Mucosa of stomach (tissue), 1 donor: ENCODE measurements around the gene MEIS1.
"Not testable (repeated sequence)": the region's sequence is repeated elsewhere in the genome, so short reads cannot be mapped to it uniquely, and the experiment has no call there.

Source experiments
- H3K27me3 ChIP-seq: one replicate; pipeline ENCODE4 v1.7.0; 2013; ENCODE audit warnings: mild to moderate bottlenecking, low read length; ENCODE audit not compliant: control insufficient read depth, insufficient read depth
- H3K36me3 ChIP-seq: one replicate; pipeline ENCODE4 v1.7.0; 2013; ENCODE audit warnings: low read length; ENCODE audit not compliant: control insufficient read depth, insufficient read depth
- H3K4me1 ChIP-seq: one replicate; pipeline ENCODE4 v1.7.0; 2013; ENCODE audit warnings: mild to moderate bottlenecking, low read length; ENCODE audit not compliant: control insufficient read depth, insufficient read depth
- H3K4me3 ChIP-seq: one replicate; pipeline ENCODE4 v1.7.0; 2013; ENCODE audit warnings: low read length
- H3K9ac ChIP-seq: one replicate; pipeline ENCODE4 v1.7.0; 2013; ENCODE audit warnings: mild to moderate bottlenecking, low read length, moderate library complexity
- H3K9me3 ChIP-seq: one replicate; pipeline ENCODE4 v1.7.0; 2013; ENCODE audit warnings: mild to moderate bottlenecking, low read length, moderate library complexity; ENCODE audit not compliant: control insufficient read depth
- donor health status: Pancreatic carcinoma.

The MEIS1 gene

DNA sequence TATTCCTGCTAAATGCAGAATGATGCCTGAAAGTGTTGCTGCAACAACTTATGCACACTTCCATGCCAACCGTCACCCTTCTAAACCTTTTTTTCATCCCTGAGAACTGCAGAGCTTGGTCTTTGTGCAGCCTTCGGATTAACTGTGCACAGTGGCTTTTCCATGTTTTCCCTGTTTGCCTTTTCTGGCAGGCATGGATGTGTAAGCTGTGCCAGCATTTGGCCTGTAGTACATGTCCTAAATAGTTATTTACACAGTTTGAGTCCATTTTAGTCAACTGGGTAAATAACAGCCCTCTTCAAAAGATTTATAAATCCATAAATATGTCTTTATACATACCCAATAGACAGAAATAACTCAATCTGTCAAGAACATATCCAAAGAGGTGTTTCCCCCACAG, 31.5 kb downstream of the MEIS1 start:
- H3K4me1 ChIP-seq: peaks cover 69% of the 10 kb centered on the region
- H3K36me3 ChIP-seq: no peaks in the 10 kb centered on the region
- H3K9ac ChIP-seq: no peak overlapping the region

DNA sequence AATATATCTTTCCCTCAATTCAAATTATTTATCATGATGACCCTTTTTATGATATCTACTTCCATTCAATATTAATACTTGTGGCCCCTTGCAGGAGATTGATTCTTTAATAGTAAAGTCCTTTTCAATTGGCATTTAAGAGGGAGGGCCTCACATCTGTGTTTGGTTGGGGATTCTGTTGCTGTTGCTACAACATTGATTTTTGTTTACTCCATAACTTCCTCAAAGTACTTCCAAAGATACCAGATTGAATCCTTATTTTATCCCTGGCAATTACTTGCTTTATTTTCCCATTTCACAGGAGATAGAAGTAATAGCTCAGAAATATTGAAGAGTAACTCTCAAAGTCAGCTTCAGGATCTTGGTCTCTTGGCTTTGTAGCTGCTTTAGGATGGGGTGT, 32.8 kb downstream of the MEIS1 start:
- Histone ChIP-seq H3K4me3 (no peak overlapping the region), H3K4me1 (peaks cover 67% of the 10 kb centered on the region), H3K36me3 (peaks cover 5% of the 10 kb centered on the region), H3K9me3 (no peaks in the 10 kb centered on the region), H3K9ac (no peak overlapping the region), H3K27me3 (no peaks in the 10 kb centered on the region)

More for the DNA sequence above, 31.5 kb downstream of the MEIS1 start:
- H3K4me3 ChIP-seq: no peak overlapping the region
- no peaks in the 10 kb centered on the region for H3K9me3 ChIP-seq
- no peaks in the 10 kb centered on the region for H3K27me3 ChIP-seq

- H3K9ac ChIP-seq: no peak overlapping the region
These were observed 34.4 kb downstream of the MEIS1 start for GRCh38 chr2:66469214-66469902.

GRCh38 chr2:66470199-66470598, 35.3 kb downstream of the MEIS1 start:
- Histone ChIP-seq H3K9ac (no peak overlapping the region), H3K27me3 (no peaks in the 10 kb centered on the region), H3K36me3 (peaks cover 5% of the 10 kb centered on the region), H3K4me3 (no peak overlapping the region), H3K4me1 (peaks cover 52% of the 10 kb centered on the region), H3K9me3 (no peaks in the 10 kb centered on the region)

More at GRCh38 chr2:66469214-66469902, 34.4 kb downstream of the MEIS1 start:
- H3K4me3 ChIP-seq: no peak overlapping the region
- no peaks in the 10 kb centered on the region for H3K27me3 ChIP-seq
- peaks cover 55% of the 10 kb centered on the region for H3K4me1 ChIP-seq
- peaks cover 5% of the 10 kb centered on the region for H3K36me3 ChIP-seq
- no peaks in the 10 kb centered on the region for H3K9me3 ChIP-seq

DNA sequence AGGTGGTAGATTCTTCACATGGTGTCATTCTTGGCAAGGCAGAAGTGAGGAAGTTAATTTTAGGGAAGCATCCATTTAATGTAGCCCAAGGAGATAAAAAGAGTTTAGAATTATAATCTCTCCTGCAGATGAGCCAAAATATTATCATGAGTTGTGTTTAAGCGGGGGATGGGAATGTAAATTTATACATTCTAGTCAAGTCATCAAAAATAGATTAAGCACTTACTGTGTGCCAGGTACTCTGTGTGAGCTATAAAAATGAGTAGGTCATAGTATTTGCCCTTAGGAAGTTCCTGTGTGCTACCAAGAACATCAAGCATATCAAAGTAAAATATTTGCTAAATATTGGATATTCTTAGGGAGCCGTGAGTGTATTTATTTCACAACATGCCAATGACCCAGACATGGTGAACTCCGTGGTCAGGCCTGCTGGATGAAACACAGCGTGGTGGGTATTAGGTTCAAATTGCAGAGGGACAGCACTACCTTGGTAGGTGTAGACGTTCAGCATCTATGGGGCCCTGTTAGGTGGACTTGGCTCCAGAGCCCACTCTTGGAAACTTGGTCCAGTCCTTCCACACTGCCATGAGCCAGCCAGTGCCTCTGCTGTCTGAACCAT, 37.4 kb downstream of the MEIS1 start:
- Histone ChIP-seq H3K4me3 (no peak overlapping the region), H3K27me3 (no peaks in the 10 kb centered on the region), H3K9me3 (no peaks in the 10 kb centered on the region), H3K36me3 (peaks cover 5% of the 10 kb centered on the region), H3K9ac (no peak overlapping the region), H3K4me1 (peaks cover 38% of the 10 kb centered on the region)

DNA sequence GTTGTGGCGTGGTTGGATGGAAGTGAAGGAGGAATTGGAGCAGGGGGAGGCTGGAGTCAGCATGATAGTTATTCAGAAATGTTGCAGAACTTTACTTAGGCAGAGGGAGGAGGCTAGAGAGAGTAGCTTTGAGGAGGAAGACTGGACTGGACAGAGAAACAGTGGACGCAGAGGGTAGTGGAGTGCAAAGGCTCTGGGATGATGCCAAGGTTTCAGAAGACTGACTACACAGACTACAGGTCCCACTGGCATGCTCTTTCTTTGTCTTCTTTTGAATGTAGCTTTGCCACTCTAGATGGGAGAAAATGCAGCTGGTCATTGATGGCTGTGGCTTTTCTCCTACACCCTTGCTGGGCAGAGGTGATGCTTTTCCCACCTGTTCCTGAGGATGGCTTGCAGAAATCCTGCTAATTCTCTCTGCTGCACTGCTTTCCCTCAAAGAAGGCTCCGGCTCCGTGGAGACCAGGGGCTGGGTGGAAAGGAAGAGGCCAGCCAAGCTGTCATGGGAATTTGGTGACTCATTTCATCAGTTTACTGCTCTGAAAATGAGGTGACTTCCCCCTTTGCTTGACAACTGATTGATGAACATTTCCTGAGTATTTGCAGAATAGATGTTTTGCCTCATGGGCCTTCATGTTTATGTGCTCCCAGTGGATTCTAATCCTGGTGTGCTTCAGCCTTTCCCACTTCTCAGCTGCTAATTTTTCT, 42.4 kb downstream of the MEIS1 start:
- H3K36me3 ChIP-seq: peaks cover 4% of the 10 kb centered on the region
- peaks cover 51% of the 10 kb centered on the region for H3K4me1 ChIP-seq
- H3K27me3 ChIP-seq: no peaks in the 10 kb centered on the region
- H3K9ac ChIP-seq: no peak overlapping the region
- no peaks in the 10 kb centered on the region for H3K9me3 ChIP-seq
- H3K4me3 ChIP-seq: no peak overlapping the region

- no peak overlapping the region for H3K4me3 ChIP-seq
- H3K36me3 ChIP-seq: no peaks in the 10 kb centered on the region
- H3K9me3 ChIP-seq: no peaks in the 10 kb centered on the region
- peaks cover 46% of the 10 kb centered on the region for H3K4me1 ChIP-seq
- no peak overlapping the region for H3K9ac ChIP-seq
- H3K27me3 ChIP-seq: no peaks in the 10 kb centered on the region
These were observed 43.4 kb downstream of the MEIS1 start for GRCh38 chr2:66478299-66478698.

- H3K4me1 ChIP-seq: peaks cover 46% of the 10 kb centered on the region
- H3K4me3 ChIP-seq: no peak overlapping the region
- H3K27me3 ChIP-seq: no peaks in the 10 kb centered on the region
- H3K9ac ChIP-seq: no peak overlapping the region
- no peaks in the 10 kb centered on the region for H3K9me3 ChIP-seq
- no peaks in the 10 kb centered on the region for H3K36me3 ChIP-seq
These were observed 43.9 kb downstream of the MEIS1 start for GRCh38 chr2:66478731-66479316.

- Histone ChIP-seq H3K9ac (no peak overlapping the region), H3K36me3 (no peaks in the 10 kb centered on the region), H3K4me1 (peaks cover 46% of the 10 kb centered on the region), H3K27me3 (no peaks in the 10 kb centered on the region), H3K4me3 (no peak overlapping the region), H3K9me3 (no peaks in the 10 kb centered on the region)
These were observed 46.2 kb downstream of the MEIS1 start for GRCh38 chr2:66481100-66481549.

GRCh38 chr2:66485252-66485651, 50.3 kb downstream of the MEIS1 start:
- H3K9ac ChIP-seq, H3K27me3 ChIP-seq, H3K9me3 ChIP-seq, H3K4me3 ChIP-seq, H3K36me3 ChIP-seq: not testable (repeated sequence)
- peaks cover 29% of the 10 kb centered on the region for H3K4me1 ChIP-seq

DNA sequence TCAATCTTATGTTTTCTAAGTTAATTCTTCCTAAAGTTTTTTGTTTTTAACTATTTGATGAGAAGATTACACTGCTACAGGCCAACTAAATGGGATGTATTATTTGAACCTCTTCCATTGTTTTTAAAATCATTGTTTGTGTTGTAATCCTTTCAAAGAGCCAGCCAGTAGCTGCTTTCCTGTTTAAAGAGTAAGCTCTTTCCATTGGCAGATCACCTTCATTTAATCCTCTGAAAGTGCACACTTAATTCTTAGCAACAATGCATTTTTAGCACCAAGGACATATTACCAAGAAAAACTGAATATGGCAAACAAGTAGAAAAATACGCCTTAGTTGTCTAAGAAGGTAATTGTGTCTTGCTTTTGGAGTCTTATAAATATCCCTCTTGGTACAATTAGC, 54.0 kb downstream of the MEIS1 start:
- no peaks in the 10 kb centered on the region for H3K27me3 ChIP-seq
- H3K4me1 ChIP-seq: peaks cover 46% of the 10 kb centered on the region
- H3K9me3 ChIP-seq: no peaks in the 10 kb centered on the region
- no peak overlapping the region for H3K9ac ChIP-seq
- no peak overlapping the region for H3K4me3 ChIP-seq
- no peaks in the 10 kb centered on the region for H3K36me3 ChIP-seq

- H3K36me3 ChIP-seq: no peaks in the 10 kb centered on the region
- no peak overlapping the region for H3K4me3 ChIP-seq
- H3K9ac ChIP-seq: no peak overlapping the region
- H3K4me1 ChIP-seq: peaks cover 51% of the 10 kb centered on the region
- H3K27me3 ChIP-seq: no peaks in the 10 kb centered on the region
- no peaks in the 10 kb centered on the region for H3K9me3 ChIP-seq
These were observed 54.5 kb downstream of the MEIS1 start for GRCh38 chr2:66489436-66489835.
